Panc1 (cell line): ENCODE measurements around the gene SEC14L2. TPM values are rescaled to one million over a fixed set of nuclear protein-coding genes. Genes with fewer than 3 reads are reported as not detected.

Source experiments
- ATAC-seq: fragments of 200-7000 bp; cut with Tn5 transposase; 2 replicates; pipeline ENCODE4 v1.9.1; 2020; ENCODE audit warnings: mild to moderate bottlenecking, moderate library complexity
- BruUV-seq: library from RNA; stranded (reverse); fragments of 400-500 nt; replicated peaks from 2 replicates; lab custom pipeline; 2021; lab: Mats Ljungman, UMichigan
- CTCF ChIA-PET: fragments of 300-600 bp; sonication (Branson Sonifier 250); formaldehyde crosslinking; loops from one replicate; lab custom pipeline; 2022; ENCODE audit warnings: antibody characterized with exemption; lab: Charles Lee
- POLR2A ChIA-PET: fragments of 300-600 bp; sonication (Branson Sonifier 250); formaldehyde crosslinking; loops from one replicate; lab custom pipeline; 2022; ENCODE audit warnings: antibody characterized with exemption; lab: Charles Lee
- DNase-seq: peaks from one replicate; pipeline ENCODE4 v3.0.0-alpha.2; 2010; ENCODE audit warnings: low read depth, low spot score
- H3K27ac ChIP-seq: 2 replicates; pipeline ENCODE4 v1.5.1; 2011; ENCODE audit warnings: mild to moderate bottlenecking, low read length, inconsistent platforms
- H3K27me3 ChIP-seq: fragments of 200-500 bp; sonication (Bioruptor generic); 2 replicates; pipeline ENCODE4 v1.6.0; 2014; ENCODE audit warnings: low read length, inconsistent platforms; ENCODE audit not compliant: control insufficient read depth, insufficient read depth
- H3K36me3 ChIP-seq: fragments of 200-500 bp; sonication (Bioruptor generic); 2 replicates; pipeline ENCODE4 v1.5.1; 2014; ENCODE audit warnings: inconsistent platforms, mild to moderate bottlenecking, low read length, moderate library complexity; ENCODE audit not compliant: control insufficient read depth, insufficient read depth
- H3K4me1 ChIP-seq: 2 replicates; pipeline ENCODE4 v1.5.1; 2011; ENCODE audit warnings: inconsistent platforms, mild to moderate bottlenecking, low read length, moderate library complexity; ENCODE audit not compliant: control insufficient read depth, insufficient read depth
- H3K4me3 ChIP-seq, 2 experiments: 2 replicates each; pipeline ENCODE4 v1.5.1; 2011 to 2012; ENCODE audit warnings: low read depth in 2 of 2, low read length in 2 of 2, mild to moderate bottlenecking in 2 of 2, inconsistent platforms in 1 of 2, moderate library complexity in 1 of 2
- H3K9me3 ChIP-seq: fragments of 200-500 bp; sonication (Bioruptor generic); 2 replicates; pipeline ENCODE4 v1.5.1; 2014; ENCODE audit warnings: low read depth, mild to moderate bottlenecking, inconsistent platforms, low read length, moderate library complexity; ENCODE audit not compliant: control insufficient read depth, insufficient read depth
- CTCF ChIP-seq: fragments of 450-650 bp; IDR thresholded peaks from 2 replicates; pipeline ENCODE4 v1.5.1; 2017; ENCODE audit warnings: mild to moderate bottlenecking
- POLR2AphosphoS5 ChIP-seq: IDR thresholded peaks from 2 replicates; pipeline ENCODE4 v1.6.1; 2012; ENCODE audit warnings: mild to moderate bottlenecking, low read depth, low read length, moderate library complexity
- REST ChIP-seq, 2 experiments: IDR thresholded peaks; 2 replicates each; pipeline ENCODE4 v1.6.1; 2011 to 2012; ENCODE audit warnings: low read depth in 2 of 2, control low read depth in 1 of 2, low read length in 1 of 2, mild to moderate bottlenecking in 1 of 2, moderate library complexity in 1 of 2; ENCODE audit not compliant: insufficient read depth in 1 of 2
- SIN3A ChIP-seq: IDR thresholded peaks from 2 replicates; pipeline ENCODE4 v1.6.1; 2012; ENCODE audit warnings: low read depth, mild to moderate bottlenecking, low read length, moderate library complexity, borderline replicate concordance; ENCODE audit not compliant: insufficient read depth
- TCF7L2 ChIP-seq: IDR thresholded peaks from 2 replicates; pipeline ENCODE4 v1.6.1; 2011; ENCODE audit warnings: mild to moderate bottlenecking, low read depth, low read length, inconsistent platforms
- in situ Hi-C: cut with HindIII; loops from 2 replicates; pipeline ENCODE4 v1.10.0; 2016; ENCODE audit warnings: low sequenced_read_pairs, low pct_unique_long_range_greater_than_20kb
- intact Hi-C: fragments of 100-400 bp; cut with micrococcal nuclease; formaldehyde crosslinking; loops from one replicate; pipeline ENCODE4 v1.10.0; 2022; ENCODE audit not compliant: unreplicated experiment
- total RNA-seq: library from RNA; stranded (reverse); gene quantifications from one replicate; pipeline ENCODE4 v1.2.1, GENCODE V29; 2021; ENCODE audit not compliant: unreplicated experiment

The SEC14L2 gene
- total RNA-seq, 1 experiment from 2014 or later: 10.7 TPM

- TF ChIP-seq TCF7L2 (no peak), POLR2AphosphoS5 (no peak), SIN3A (no peak), CTCF (no peak), REST (IDR thresholded peaks at IDR 0.05; ENCODE audit: insufficient read depth in 1 of 2, low read depth in 2 of 2, low read length in 1 of 2) (no peak)
- BruUV-seq: no TSS peak
- ChIA-PET POLR2A (no interaction called here), CTCF (no interaction called here)
- Histone ChIP-seq H3K36me3 (no peaks in the 10 kb centered on the region), H3K27ac (no peak overlapping the region), H3K4me1 (no peaks in the 10 kb centered on the region), H3K27me3 (no peaks in the 10 kb centered on the region; the same call in 1 of the 2 replicates), H3K4me3 (no peak overlapping the region), H3K9me3 (no peaks in the 10 kb centered on the region)
- in situ Hi-C loops (no loop called here), intact Hi-C loops (no loop called here)
- no peak for ATAC-seq
- no peak for DNase-seq
These were observed 72.3 kb downstream of the SEC14L2 start for GRCh38 chr22:30469165-30469564.

GRCh38 chr22:30470655-30471054, 73.8 kb downstream of the SEC14L2 start:
- DNase-seq (no peak), ATAC-seq (no peak)
- Histone ChIP-seq H3K36me3 (no peaks in the 10 kb centered on the region), H3K4me1 (no peaks in the 10 kb centered on the region), H3K27me3 (no peaks in the 10 kb centered on the region; the same call in 1 of the 2 replicates), H3K27ac (no peak overlapping the region), H3K9me3 (no peaks in the 10 kb centered on the region), H3K4me3 (no peak overlapping the region)
- ChIA-PET CTCF (interaction anchor here (0.6 kb wide), 1 partner anchor 29 kb away, joined by 3 read pairs; no protein-coding TSS in a partner anchor), POLR2A (interaction anchor here (0.7 kb wide), 1 partner anchor 11 kb away, joined by 3 read pairs; no protein-coding TSS in a partner anchor)
- BruUV-seq: no TSS peak
- intact Hi-C loops (no loop called here), in situ Hi-C loops (no loop called here)
- TF ChIP-seq REST (IDR thresholded peaks at IDR 0.05; ENCODE audit: insufficient read depth in 1 of 2, low read depth in 2 of 2, low read length in 1 of 2) (no peak), SIN3A (no peak), CTCF (no peak), POLR2AphosphoS5 (no peak), TCF7L2 (no peak)
